NCI-H748 (cell line): ENCODE measurements around the gene FRYL.
"Not testable (repeated sequence)": the region's sequence is repeated elsewhere in the genome, so short reads cannot be mapped to it uniquely, and the experiment has no call there.

Experiments used
- DNase-seq: peaks from one replicate; lab custom pipeline; 2025; ENCODE audit not compliant: unreplicated experiment; lab: John Stamatoyannopoulos, UW

FRYL gene

GRCh38 chr4:48748949-48749596, 31.0 kb downstream of the FRYL start:
- peak; percentile 6 for DNase-seq

- no peak for DNase-seq
Observed at GRCh38 chr4:48746608-48747362, 33.3 kb downstream of the FRYL start.

GRCh38 chr4:48745223-48745622, 34.9 kb downstream of the FRYL start:
- DNase-seq, result not testable (repeated sequence)

- DNase-seq, result no peak
Observed at GRCh38 chr4:48742412-48742811, 37.7 kb downstream of the FRYL start.

- no peak for DNase-seq
Observed at GRCh38 chr4:48739560-48740019, 40.5 kb downstream of the FRYL start.

- DNase-seq, result no peak
Observed at GRCh38 chr4:48738856-48739255, 41.2 kb downstream of the FRYL start.

- DNase-seq, result not testable (repeated sequence)
Observed at GRCh38 chr4:48728906-48729496, 51.1 kb downstream of the FRYL start.

GRCh38 chr4:48727666-48728459, 52.2 kb downstream of the FRYL start:
- no peak for DNase-seq

GRCh38 chr4:48725414-48725813, 54.7 kb downstream of the FRYL start:
- DNase-seq, result no peak

GRCh38 chr4:48722509-48723446, 57.3 kb downstream of the FRYL start:
- no peak for DNase-seq

- DNase-seq, result no peak
Observed at GRCh38 chr4:48720459-48720858, 59.6 kb downstream of the FRYL start.

- no peak for DNase-seq
Observed at GRCh38 chr4:48718818-48719465, 61.1 kb downstream of the FRYL start.

- not testable (repeated sequence) for DNase-seq
Observed at GRCh38 chr4:48716285-48716684, 63.8 kb downstream of the FRYL start.

- no peak for DNase-seq
Observed at GRCh38 chr4:48710446-48711209, 69.5 kb downstream of the FRYL start.

GRCh38 chr4:48709901-48710300, 70.2 kb downstream of the FRYL start:
- DNase-seq, result no peak

- DNase-seq, result no peak
Observed at GRCh38 chr4:48708610-48709009, 71.5 kb downstream of the FRYL start.

GRCh38 chr4:48706736-48707135, 73.3 kb downstream of the FRYL start:
- peak; percentile 31 for DNase-seq

- no peak for DNase-seq
Observed at GRCh38 chr4:48705609-48706008, 74.5 kb downstream of the FRYL start.
